8988T (cell line): ENCODE data around the gene UBE2E2.
"Not testable (repeated sequence)": the region's sequence is repeated elsewhere in the genome, so short reads cannot be mapped to it uniquely, and the experiment has no call there.

Experiments used
- DNase-seq: peaks from one replicate; pipeline ENCODE4 v3.0.0; 2011

The UBE2E2 gene

DNA sequence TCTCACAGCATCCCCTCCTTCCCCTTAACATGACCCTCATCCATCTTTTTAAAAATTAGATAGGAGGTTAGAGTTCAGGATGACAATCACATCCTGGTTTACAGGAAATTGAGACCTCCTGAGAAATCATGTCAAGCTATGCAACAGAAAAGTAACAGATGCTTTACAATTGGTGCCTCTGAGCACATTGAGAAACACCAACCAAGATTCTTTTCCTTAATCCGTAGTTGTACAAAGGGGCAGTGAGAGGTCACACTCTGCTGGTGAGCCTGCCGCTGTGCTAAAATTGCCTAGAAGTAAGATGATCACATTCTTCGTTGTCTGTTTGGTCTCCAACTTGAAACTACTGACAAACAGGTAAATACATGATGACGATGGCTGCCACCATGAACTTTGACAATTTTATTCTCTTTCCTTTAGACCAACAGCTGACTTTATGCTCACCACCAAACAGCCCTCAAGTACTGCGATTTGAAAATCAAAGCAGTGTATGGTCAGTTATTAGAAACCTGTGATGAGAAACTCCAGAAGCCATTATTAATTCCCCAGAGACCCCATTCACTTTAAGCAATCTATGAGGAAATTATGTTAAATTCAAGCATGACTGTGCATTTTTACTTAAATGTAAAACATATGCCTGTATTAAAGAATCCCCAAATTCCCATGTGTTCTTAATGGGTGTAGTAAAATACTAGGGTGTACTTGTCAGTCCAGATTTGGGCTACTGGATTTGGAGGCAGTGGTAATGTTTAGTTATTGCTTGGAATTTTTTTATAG lies 392.0 kb downstream of the UBE2E2 start:
- no peak for DNase-seq

DNA sequence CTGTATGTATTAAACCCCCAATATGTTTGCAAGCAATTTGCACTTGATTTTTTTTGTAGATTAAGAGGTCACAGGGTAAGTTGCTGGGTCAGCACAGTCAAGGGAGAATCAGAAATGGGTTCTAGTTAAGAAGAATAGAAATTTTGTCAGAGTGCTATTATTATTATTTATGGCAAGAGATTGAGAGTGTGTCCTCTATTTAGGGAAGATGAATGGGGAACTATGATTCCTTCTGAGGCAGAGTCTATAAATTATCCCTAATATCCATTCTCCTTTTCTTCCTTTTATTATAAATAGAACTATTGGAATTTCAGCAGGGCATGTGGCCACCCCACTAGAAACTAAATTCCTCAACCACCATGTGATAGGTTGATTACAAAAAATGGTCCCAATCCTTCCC lies 392.7 kb downstream of the UBE2E2 start:
- no peak for DNase-seq

DNA sequence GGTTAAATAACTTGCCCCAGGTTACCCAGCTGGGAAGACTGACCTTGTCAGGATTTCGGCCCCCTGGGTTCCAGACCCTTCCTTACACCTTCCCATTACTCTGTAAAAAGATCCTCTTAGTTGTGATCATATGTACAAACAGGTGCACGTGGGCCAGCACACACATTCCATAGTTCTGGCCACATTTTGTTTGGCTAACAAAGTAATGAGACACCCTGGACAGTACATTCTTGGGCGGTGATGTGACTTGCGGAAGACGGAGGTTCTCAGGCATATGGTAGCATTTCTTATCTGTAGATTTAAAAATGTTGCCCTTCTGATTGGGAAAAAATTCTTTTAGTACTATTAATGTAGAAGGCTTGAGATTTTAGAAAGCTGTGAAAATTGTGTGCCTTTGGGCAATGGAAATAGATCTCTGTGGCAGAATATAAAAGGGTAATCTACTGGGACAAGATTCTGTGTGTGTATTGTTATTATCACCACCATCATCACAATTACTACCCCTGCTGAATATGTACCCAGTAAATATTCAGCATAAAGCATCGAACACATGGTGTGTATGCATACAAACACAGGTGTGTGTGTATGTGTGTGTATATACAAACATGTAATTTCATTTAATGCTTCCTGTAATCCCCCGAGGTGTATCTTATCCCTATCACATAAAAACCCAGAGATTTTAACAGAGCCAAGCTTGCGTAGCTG lies 397.2 kb downstream of the UBE2E2 start:
- DNase-seq = peak; percentile 32

DNA sequence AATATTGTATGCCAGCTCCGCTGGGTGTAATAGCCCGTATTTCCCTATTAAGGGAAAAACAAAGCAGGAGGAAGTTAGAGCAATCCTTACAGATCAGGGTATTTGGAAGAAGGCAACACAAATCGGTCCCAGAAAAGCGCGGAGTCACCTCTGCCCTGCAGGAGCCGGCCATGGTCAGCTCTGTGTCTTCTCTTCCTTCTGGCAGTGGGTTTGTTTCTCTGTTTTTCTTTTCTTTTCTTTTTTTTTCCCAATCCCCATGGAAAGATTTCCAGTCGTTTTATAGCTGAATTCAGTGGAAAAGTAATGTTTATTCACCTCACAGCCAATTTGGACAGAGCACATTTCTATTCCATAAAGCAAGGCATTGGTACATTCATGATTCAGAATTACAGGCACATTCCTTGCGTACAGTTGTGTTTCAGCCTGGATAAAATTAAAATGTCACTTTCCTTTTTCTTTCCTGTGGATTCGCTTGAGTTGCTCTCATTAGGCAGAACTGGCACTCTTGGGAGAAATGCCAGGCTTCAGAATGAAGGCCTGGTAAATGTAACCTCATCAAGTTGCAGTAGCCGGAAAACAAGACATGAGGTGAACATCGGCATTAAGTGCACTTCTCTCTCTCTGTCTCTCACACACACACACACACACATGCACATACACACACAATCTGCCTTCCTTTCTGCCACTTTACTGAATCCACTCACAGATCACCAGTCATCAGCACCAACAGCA lies 398.1 kb downstream of the UBE2E2 start:
- DNase-seq = no peak

DNA sequence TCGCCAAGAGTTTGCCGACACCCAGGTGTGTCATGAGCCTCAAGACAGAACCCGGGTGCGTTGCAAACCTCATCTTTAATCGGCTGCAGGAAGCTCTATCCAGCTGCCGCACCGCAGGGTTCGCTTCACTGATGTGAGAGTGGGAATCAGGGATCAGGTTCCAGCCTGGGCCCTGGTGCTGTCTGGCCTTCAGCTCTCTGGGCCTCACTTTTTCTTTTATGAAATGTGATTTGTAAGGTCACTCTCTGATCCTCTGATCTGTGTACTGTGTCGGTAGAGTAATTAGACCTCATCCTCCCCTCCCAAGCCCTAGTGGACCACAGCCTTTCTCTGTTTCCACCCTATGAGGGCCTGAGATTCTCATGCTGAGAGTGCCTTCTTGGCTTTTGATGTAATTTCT lies 399.8 kb downstream of the UBE2E2 start:
- DNase-seq = no peak

DNA sequence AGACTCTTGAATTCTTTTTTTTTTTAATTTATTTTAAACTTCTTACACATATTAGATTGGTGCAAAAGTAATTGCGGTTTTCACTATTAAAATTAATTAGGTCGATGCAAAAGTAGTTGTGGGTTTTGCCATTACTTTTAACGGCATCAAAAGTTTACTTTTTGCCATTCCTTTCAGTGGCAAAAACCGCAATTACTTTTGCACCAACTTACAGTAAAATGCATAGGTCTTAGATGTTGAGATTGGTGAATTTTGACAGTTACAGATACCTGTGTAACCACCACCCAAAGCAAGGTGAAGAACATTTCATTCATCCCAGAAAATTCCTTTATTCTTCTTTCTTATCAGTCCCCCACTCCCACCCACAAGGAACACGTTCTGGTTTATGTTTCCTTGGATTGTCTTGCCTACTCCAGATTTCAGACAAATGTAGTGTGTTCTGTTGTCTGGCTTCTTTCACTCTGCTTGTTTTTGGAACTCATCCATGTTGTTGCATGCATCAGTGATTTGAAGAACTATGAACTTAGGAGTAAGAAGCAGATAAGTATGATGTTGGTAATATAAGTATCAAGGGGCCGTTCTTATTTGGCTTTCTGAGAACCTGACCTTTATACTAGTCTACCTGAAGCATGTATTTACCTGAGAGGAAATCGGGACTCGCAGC lies 404.2 kb downstream of the UBE2E2 start:
- DNase-seq = no peak

DNA sequence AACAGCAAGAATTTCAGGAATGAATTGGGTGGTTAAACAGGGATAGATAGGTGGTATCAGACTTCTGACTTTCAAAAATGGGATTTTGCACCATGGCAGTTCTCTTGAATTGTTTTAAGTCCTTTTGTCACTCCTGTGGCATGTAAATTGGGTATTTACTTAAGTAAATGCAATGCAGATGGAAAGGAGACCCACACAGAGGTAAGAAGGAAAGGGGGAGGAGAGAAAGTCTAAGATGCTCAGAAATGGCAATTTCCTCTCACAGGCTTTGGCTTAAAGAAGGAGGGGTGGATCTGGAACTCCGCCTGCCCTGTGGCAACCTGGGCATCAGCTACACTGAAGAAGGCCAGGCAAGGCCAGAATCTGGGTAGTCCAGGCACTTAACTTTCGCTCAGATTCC lies 405.5 kb downstream of the UBE2E2 start:
- DNase-seq = no peak

DNA sequence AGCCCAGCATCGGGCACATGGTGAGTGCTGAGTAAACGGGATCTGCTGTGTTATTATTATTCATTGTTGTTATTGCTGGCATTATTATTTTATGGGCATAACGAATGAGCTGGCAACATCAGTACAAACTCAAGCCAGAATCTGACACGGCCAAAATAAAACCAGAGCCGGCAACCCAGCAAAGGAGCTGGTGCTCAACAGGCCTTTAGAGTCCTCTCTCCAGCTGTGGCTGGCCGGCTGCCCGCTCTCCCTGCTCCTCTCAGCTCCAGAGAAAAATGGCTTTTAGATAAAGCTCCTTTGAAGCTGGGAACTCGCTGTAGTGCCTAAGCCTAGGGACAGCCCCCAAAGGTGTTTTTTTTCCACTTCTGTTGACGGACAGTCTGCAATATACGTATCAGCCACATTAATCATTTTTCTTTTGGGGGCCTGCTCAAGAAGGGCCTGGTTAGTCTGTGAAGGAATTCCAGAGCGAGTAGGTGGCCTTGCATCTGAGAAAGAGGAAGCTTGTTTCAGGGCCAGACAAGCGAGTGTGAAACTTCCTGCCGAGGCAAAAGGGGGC lies 408.7 kb downstream of the UBE2E2 start:
- DNase-seq = peak; percentile 46

DNA sequence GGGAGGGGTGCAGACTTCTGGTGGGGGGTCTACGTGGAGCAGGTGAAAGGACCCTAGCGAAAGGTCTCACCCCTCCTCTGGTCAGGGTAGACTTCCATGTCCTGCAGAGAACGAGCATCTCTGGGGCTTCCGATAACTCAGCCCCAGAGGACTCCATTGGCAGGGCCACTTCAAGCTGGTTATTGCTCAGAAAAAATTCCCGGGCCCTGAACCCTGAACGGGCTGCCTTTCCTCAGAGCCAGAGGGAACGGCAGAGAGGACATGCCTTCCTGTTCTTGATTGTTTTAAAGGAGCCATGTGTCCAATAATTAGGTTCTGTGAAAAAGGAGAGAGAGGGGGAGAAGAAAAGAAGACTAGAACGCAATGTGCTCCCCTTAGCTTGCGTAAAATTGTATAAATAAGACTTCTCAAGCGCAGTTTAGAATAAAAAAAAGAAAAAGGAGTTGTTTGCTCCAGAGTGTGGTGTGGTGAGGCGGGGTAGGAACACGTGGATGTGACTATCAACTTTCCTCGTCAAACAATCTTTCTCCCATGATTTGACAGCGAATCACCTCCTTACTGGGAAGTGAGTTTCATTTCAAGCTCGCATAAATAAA lies 409.3 kb downstream of the UBE2E2 start:
- DNase-seq = no peak

DNA sequence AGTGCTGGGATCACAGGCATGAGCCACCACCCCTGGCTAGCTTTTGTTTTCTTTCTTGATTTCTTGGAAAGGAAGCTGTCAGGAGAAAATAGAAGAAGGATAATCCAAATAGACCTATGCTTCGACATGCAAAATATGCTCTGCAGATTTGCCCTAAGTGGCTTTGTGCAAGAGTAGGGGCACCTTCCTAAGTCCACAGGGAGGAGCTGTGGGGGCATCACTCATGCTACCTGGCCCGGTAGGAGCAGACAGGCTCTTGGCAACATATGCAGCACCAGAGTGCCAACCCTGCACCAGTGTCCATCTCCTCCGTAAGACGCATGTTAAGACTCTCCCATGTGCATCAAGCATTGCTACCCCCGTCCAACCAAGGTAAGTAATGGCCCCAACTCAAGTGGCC lies 411.9 kb downstream of the UBE2E2 start:
- no peak for DNase-seq

DNA sequence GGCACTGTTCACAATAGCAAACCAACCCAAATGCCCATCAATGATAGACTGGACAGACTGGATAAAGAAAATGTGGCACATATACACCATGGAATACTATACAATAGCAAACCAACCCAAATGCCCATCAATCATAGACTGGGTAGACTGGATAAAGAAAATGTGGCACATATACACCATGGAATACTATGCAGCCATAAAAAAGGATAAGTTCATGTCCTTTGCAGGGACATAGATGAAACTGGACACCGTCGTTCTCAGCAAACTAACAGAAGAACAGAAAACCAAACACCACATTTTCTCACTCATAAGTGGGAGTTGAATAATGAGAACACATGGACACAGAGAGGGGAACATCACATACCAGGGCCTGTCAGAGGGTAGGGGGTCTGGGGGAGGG lies 415.3 kb downstream of the UBE2E2 start:
- not testable (repeated sequence) for DNase-seq

DNA sequence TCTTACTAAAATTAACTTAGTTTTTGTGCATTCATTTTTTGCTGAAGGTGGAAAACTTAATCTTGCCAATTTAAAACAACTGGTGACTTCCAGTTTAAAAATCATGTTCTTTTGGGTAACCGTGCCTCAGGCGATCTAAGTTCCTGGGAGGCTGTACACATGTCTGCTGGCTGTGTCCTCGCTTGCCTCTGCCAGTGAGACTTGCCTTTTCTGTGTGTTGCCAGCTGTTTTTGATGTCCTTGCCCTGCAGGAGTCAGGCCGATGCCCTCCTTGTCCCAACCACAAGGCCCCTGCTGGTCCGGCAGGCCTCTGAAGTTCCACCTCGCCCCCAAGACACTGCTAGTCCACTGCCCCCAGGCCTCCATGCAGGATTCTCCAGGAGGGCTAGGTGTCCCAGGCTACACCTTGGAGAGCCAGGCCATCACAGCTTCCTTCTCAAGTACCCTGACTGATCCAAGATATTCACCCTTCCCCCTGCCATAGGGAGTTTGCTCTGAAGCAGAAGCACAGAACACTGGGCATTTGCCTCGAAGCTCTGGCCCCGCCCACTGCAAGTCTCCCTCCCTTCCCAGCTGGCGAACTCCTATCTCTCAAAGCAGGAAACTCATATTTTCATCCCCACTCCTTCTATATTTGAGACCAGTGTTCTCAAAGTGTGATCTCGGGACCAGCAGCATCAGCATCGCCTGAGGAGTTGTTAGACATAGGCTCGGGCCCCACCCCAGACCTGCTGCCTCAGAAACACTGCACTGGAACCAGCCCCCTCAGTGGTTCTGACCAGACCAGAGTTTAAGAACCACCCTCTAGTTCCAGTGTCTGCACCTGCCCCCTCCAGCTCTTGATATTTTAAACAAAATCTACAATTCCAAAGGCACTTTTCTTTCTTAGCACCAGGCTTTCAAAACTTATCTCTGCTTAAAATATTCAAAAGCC lies 416.8 kb downstream of the UBE2E2 start:
- DNase-seq = no peak

DNA sequence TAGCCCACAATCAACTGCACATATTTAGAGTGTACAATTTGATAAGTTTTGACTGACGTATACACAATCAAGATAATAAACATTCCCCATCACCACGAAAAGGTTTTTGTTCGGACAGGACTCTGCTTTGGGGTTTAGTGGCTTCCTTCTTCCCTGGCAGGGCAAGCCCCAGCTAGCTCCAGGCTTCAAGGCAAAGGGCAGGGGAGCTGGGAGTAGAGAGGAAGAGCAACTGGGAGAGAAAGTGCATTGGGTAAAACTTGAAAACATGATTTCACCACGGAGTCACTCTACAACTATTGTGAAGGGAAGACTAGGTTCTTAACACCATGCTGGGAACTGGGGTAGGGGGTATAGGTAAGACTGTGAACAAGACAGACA lies 417.5 kb downstream of the UBE2E2 start:
- DNase-seq = no peak

DNA sequence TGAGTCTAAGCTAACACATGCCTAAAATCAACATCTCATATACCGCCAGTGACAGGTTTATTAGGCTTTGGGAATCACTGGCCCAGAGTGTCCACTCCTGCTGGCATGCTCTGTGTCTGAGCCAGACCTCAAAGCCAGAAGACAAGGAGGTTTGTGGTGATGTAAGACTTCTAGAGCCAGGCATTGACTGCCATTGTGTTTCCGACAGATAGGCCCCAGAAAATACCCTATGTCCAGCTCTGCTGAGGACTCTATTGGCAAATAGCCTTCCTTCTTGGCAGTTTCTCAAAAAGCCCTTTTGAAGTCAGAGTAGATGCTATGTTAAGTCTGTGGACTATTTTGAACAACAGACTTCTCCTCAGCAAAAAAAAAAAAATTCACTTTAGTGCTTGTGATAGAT lies 420.7 kb downstream of the UBE2E2 start:
- DNase-seq = no peak

DNA sequence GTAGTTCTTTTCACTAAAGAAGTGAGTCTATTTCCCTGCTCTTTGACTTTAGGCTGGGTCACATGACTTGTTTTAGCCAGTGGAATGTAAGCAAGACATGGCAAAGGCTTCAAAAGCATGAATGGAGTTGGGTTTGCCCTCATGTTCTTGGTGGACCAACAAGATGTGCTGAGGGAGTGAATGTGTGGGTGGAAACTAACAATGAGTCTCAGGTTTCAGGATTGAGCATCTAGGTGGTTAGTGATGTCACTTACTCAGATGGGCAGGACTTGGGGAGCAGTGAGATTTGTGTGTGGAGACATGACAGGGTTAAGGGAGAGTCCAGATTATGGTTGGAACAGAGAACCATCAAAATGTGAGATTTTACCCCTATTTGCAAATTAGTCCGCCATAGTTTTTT lies 421.2 kb downstream of the UBE2E2 start:
- DNase-seq = no peak

DNA sequence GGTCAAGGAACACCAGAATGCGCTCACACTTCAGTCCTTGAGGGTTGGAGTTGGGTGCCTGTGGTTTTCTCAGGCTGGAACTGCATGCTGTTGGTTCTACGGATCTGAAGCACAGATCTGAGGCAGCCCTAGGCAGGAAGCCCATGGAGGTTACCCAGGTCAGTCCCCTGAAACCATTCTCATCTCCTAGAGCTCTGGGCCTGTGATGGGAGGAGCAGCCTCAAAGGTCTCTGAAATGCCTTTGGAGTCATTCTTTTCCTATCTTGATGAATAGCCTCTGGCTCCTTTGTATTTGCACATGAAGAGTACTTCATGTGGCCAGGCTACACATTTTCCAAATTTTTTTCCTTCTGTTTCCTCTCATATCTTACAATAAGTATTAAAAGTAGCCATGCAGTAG lies 423.3 kb downstream of the UBE2E2 start:
- no peak for DNase-seq

DNA sequence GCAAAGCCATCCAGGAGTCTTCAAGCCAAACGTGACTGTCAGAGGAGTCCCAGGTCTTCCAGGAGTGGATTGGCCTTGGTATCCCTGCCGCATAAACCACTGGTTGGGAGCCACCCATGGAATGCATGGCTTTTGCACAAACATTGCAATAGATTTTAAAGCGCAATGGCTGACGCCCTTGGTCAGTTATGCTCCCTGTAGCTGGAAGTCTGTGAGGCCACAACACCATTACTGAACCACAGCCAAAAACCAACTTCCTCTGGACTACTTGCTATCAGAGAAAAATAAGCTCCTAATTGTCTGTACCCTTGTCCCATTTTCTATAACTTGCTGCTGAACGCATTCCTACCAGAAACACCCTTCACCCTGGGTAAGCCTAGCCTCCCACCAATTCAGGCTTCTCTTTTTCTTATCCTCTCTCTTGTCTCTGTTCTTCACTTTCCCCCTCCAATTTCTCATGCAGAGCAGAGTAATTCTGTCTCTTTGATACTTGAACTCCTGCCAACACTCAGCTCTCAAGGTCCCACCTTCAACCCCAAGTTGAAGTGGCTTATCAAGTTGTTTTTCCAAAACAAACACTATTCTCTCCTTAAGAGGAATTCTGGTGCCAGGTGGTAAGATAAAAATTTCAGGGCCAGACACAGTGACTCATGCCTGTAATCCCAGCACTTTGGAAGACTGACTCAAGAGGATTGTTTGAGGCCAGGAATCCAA lies 426.2 kb downstream of the UBE2E2 start:
- DNase-seq = no peak

DNA sequence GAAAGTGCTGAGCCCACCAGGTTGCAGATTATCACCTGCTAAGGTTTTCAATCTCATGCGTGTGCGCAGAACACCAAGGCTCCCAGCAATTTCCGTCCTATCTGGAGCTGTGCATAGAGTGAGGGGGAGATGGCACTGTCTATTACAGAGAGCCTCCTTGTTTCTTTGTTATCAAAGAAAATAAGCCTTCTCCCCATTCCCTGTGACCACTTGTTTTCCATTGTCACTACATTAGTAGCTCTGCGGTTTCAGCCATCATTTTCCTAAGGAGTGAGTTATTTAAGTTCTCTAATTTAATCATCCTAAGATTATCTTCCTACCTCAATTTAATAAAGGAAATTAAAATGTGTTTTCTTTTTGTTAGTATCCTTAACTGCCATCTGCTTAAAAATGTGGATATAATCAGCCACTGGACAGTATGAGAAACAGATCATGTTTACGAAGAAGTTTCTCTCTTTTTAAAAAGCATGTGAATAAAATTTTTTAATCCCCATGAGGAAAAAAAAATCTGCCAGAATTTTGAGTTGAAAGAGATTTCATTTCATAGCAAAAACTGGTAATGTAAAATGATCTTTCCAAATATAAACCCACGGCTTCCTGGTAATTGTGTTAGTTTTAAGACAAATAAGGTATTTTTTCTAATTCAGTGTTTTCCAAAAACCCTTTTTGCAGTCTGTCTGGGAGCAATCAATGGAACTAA lies 430.3 kb downstream of the UBE2E2 start:
- no peak for DNase-seq

DNA sequence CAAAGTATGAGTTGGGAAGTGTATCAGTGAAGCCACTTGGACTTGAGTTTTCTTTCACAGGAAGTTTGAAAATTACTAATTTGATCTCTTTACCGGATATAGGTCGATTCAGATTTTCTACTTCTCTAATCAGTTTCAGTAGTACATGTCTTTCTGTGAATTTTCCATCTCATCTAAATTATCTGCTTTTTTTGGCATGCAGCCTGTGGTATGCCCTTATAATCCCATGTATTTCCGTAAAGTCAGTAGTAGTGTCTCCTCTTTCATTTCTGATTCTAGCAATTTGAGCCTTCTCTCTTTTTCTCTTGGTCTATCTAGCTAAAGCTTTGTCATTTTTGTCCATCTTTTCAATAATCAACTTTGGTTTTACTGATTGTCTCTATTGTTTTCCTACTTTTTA lies 434.2 kb downstream of the UBE2E2 start:
- DNase-seq = no peak

DNA sequence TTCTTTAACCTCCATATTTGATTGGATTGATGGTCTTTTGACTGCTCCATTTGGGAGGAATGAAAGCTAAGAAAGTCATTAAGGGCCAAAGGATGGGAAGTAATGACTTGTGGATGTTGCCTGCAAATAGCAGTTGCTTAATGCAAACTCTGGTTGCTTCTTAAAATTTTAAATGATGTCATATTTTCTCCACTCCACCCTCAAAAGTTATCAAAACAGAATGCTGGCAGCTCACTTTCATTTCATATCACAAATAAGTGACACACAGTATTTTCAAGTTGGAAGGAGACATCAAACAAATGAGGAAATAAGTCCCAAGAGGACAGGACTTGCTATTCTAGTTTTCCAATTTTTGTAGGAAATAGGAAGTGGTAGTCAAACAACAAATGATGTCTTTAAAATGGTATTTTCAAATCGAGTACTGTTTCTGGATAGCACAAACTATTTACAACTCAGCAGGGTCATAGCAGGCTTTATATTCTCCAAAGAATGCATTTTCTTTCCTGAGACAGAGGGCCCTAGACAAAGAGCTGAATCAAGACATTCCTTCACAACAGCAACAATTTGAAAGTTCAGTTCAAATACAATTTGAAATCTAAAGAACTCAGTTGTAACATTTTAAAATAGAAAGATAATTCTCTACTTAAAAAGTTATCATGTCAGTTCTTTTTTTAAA lies 437.5 kb downstream of the UBE2E2 start:
- no peak for DNase-seq
